Omental fat pad (tissue), 4 donors: Measurements from ENCODE around the gene ELN. TPM values are rescaled to one million over a fixed set of nuclear protein-coding genes. Genes with fewer than 3 reads are reported as not detected.

Source experiments
- ATAC-seq: fragments of 150-250 bp; one replicate; pipeline ENCODE4 v1.9.1; 2016; ENCODE audit warnings: mild to moderate bottlenecking, moderate library complexity; ENCODE audit not compliant: low FRiP score
- DNase-seq: peaks from one replicate; pipeline ENCODE4 v3.0.0-alpha.2; 2019; ENCODE audit warnings: low spot score
- total RNA-seq, 4 donors: library from RNA; depleted of rRNA; stranded (reverse); fragments of >200 nt; gene quantifications; one replicate each; pipeline ENCODE4 v1.1.0, GENCODE V29; 2016
- TF ChIP-seq, protein P1 (sequence below), 3 donors: fragments of 450-650 bp; IDR thresholded peaks; one replicate each; pipeline ENCODE4 v1.5.1; 2016 to 2017; ENCODE audit warnings: antibody characterized with exemption in 3 of 3, mild to moderate bottlenecking in 3 of 3, moderate library complexity in 2 of 3

ELN gene
- total RNA-seq, 4 donors from 2014 or later = 61.2 to 133 (median 83.8) TPM

- ATAC-seq (no peak), DNase-seq (no peak)
- TF ChIP-seq, protein P1, sequence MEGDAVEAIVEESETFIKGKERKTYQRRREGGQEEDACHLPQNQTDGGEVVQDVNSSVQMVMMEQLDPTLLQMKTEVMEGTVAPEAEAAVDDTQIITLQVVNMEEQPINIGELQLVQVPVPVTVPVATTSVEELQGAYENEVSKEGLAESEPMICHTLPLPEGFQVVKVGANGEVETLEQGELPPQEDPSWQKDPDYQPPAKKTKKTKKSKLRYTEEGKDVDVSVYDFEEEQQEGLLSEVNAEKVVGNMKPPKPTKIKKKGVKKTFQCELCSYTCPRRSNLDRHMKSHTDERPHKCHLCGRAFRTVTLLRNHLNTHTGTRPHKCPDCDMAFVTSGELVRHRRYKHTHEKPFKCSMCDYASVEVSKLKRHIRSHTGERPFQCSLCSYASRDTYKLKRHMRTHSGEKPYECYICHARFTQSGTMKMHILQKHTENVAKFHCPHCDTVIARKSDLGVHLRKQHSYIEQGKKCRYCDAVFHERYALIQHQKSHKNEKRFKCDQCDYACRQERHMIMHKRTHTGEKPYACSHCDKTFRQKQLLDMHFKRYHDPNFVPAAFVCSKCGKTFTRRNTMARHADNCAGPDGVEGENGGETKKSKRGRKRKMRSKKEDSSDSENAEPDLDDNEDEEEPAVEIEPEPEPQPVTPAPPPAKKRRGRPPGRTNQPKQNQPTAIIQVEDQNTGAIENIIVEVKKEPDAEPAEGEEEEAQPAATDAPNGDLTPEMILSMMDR (IDR thresholded peaks at IDR 0.05) = no peak
Observed at GRCh38 chr7:74048999-74049599, 21.1 kb downstream of the ELN start.

DNA sequence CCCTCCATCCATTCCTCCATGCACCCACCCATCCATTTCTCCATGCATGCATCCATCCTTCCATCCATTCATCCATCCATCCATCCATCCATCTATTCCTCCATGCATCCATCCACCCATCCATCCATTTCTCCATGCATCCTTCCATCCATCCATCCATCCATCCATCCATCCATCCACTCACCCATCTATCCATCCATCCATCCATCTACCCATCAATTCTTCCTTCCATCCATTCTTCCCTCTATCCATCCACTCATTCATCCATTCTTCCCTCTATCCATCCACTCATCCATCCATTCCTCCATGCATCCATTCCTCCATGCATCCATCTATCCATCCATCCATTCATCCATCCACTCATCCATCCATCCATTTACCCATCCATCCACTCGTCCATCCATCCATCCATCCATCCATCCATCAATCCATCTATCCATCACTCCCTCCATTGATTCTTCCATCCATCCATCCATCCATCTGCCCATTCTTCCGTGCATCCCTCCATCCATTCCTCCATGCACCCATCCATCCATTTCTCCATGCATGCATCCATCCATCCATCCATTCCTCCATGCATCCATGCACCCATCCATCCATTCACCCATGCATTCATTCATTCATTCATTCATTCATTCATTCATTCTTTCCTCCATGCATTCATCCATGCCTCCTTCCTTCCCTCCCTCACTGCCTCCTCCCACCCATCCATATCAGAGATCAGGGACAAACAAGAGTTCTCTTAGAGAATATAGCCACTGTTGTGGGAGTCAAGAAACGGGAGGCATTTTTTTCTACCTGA, 22.2 kb downstream of the ELN start:
- TF ChIP-seq, protein P1 (IDR thresholded peaks at IDR 0.05) = no peak
- ATAC-seq = no peak
- no peak for DNase-seq

- no peak for DNase-seq
- TF ChIP-seq, protein P1 (IDR thresholded peaks at IDR 0.05) = no peak
- ATAC-seq = no peak
Observed at GRCh38 chr7:74051193-74051592, 23.2 kb downstream of the ELN start.

DNA sequence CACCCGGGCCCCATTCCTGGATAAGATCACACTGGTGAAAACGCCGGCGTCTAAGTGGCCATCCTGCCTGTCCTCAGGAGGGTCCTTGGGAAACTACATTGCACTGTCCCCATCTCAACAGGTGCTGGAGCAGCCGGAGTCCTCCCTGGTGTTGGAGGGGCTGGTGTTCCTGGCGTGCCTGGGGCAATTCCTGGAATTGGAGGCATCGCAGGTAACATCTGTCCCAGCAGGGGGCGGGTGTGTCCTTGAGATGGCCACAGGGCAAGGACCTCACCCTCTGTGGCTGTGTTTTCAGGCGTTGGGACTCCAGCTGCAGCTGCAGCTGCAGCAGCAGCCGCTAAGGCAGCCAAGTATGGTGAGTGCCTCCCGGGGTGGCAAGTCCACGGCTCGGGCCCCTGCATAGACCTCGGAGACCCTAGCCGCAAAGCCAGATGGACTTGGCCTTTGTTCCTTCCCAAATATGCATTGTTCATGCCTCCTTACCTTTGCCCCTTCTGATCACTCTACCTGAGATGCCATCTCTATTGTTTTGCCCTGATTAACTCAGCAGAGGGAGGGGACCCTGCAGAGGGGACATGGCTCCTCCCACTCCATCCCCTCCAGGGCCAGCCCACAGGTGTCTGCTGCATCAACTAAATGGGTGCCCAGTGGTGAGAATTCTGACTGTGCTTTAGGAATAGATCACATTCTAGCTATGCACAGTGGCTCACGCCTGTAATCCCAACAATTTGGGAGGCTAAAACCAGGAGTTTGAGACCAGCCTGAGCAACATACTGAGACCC, 23.8 kb downstream of the ELN start:
- ATAC-seq (no peak), DNase-seq (no peak)
- TF ChIP-seq, protein P1 (IDR thresholded peaks at IDR 0.05) = no peak

GRCh38 chr7:74052628-74053027, 24.7 kb downstream of the ELN start:
- TF ChIP-seq, protein P1 (IDR thresholded peaks at IDR 0.05) = no peak
- no peak for ATAC-seq

GRCh38 chr7:74053589-74054186, 25.7 kb downstream of the ELN start:
- DNase-seq (no peak), ATAC-seq (no peak)
- TF ChIP-seq, protein P1 (IDR thresholded peaks at IDR 0.05) = no peak

More at GRCh38 chr7:74052628-74053027, 24.7 kb downstream of the ELN start:
- DNase-seq = no peak
